Common myeloid progenitor, CD34-positive (primary cell): ENCODE measurements around the gene NOL9.

ENCODE experiments used
- CTCF ChIA-PET: fragments of 350-600 bp; sonication (Branson Sonifier 250); formaldehyde crosslinking; loops from one replicate; lab custom pipeline; 2021; ENCODE audit warnings: antibody characterized with exemption; lab: Charles Lee
- POLR2A ChIA-PET: fragments of 350-600 bp; sonication (Branson Sonifier 250); formaldehyde crosslinking; loops from one replicate; lab custom pipeline; 2021; ENCODE audit warnings: antibody characterized with exemption; lab: Charles Lee
- DNase-seq, 3 donors: peaks; one replicate each; pipeline versions ENCODE4 v3.0.0 to v3.0.0-alpha.2; 2013
- H3K27ac ChIP-seq, 2 experiments: 1 replicate in 1 of 2; 2 replicates in 1 of 2; pipeline ENCODE4 v1.7.0; 2013; ENCODE audit warnings: inconsistent platforms in 2 of 2, low read length in 2 of 2, mild to moderate bottlenecking in 2 of 2, low read depth in 1 of 2, moderate library complexity in 1 of 2; ENCODE audit not compliant: severe bottlenecking in 2 of 2, insufficient read depth in 1 of 2, poor library complexity in 1 of 2
- H3K27me3 ChIP-seq, 5 experiments: replicated peaks in 2 of 5; 1 replicate in 3 of 5; 2 replicates in 2 of 5; pipeline versions ENCODE4 v1.6.1 to v1.7.0; 2013; ENCODE audit warnings: low read length in 4 of 5, mild to moderate bottlenecking in 2 of 5, moderate library complexity in 2 of 5, inconsistent platforms in 1 of 5; ENCODE audit not compliant: insufficient read depth in 5 of 5, control insufficient read depth in 4 of 5
- H3K36me3 ChIP-seq, 4 experiments: 1 replicate in 2 of 4; 2 replicates in 2 of 4; pipeline versions ENCODE4 v1.6.1 to v1.7.0; 2013; ENCODE audit warnings: low read length in 3 of 4, control low read depth in 1 of 4, mild to moderate bottlenecking in 1 of 4; ENCODE audit not compliant: control insufficient read depth in 4 of 4, insufficient read depth in 4 of 4
- H3K4me1 ChIP-seq, 4 experiments: 1 replicate in 3 of 4; 2 replicates in 1 of 4; pipeline versions ENCODE4 v1.6.1 to v1.7.1; 2013; ENCODE audit warnings: low read length in 3 of 4, mild to moderate bottlenecking in 3 of 4, control low read depth in 1 of 4, inconsistent platforms in 1 of 4, moderate library complexity in 1 of 4; ENCODE audit not compliant: control insufficient read depth in 4 of 4, insufficient read depth in 4 of 4; ENCODE audit errors: control extremely low read depth in 1 of 4
- H3K4me3 ChIP-seq, 7 experiments: 1 replicate in 4 of 7; 2 replicates in 3 of 7; pipeline versions ENCODE4 v1.5.1 to v1.7.0; 2013; ENCODE audit warnings: mild to moderate bottlenecking in 7 of 7, low read length in 6 of 7, moderate library complexity in 6 of 7, inconsistent platforms in 2 of 7, low read depth in 2 of 7, control low read depth in 1 of 7; ENCODE audit not compliant: insufficient read depth in 4 of 7, control insufficient read depth in 1 of 7; ENCODE audit errors: extremely low read depth in 1 of 7
- H3K9me3 ChIP-seq, 5 experiments: 1 replicate in 4 of 5; 2 replicates in 1 of 5; pipeline versions ENCODE4 v1.6.1 to v1.7.1; 2013; ENCODE audit warnings: low read length in 4 of 5, mild to moderate bottlenecking in 2 of 5, inconsistent platforms in 1 of 5, low read depth in 1 of 5, moderate library complexity in 1 of 5; ENCODE audit not compliant: control insufficient read depth in 4 of 5, insufficient read depth in 2 of 5; ENCODE audit errors: control extremely low read depth in 1 of 5
- WGBS: methylation state at CpG from one replicate; pipeline ENCODE4 v1.1.5; 2013; ENCODE audit not compliant: insufficient coverage; 5-methylcytosine and 5-hydroxymethylcytosine counted together

Gene NOL9

GRCh38 chr1:6594977-6595740, 40.8 kb upstream of the NOL9 start:
- Histone ChIP-seq H3K4me3 (no peak overlapping the region), H3K4me1 (peaks cover 8 to 57% (median 49%) of the 10 kb centered on the region in 4 experiments), H3K9me3 (no peaks in the 10 kb centered on the region), H3K27me3 (no peaks in the 10 kb centered on the region), H3K27ac (no peak overlapping the region), H3K36me3 (peaks cover 7 to 81% (median 60%) of the 10 kb centered on the region in 4 experiments)
- WGBS, result 96% methylated on average over 11 of the region's 11 CpGs
- POLR2A ChIA-PET, result no interaction called here
- no peak for DNase-seq
- CTCF ChIA-PET, result interaction anchor here (1.2 kb wide), 1 partner anchor 42 kb away, joined by 3 read pairs; no protein-coding TSS in a partner anchor

DNA sequence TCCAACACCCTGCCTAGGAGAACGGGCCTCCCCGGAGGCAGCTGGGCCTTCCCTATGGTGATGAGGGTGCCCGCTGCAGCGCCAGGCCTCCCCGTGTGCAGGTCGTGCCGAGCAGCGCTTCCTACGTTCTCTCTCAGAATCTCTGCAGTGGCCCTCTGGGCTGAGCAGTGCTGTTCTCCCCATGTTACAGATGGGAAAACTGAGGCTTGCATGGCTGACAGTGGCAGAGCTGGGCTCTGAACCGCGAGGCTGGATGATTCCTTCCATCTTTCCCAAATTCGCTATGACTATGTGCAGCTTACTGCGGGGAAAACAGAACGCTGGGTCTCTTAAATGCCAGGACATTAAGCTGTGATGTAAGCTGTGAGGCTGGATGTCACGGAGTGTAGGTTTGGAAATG, 39.5 kb upstream of the NOL9 start:
- no peaks in the 10 kb centered on the region for H3K27me3 ChIP-seq
- POLR2A ChIA-PET, result no interaction called here
- no peak overlapping the region for H3K27ac ChIP-seq
- peaks cover 7 to 86% (median 65%) of the 10 kb centered on the region in 4 experiments for H3K36me3 ChIP-seq
- CTCF ChIA-PET, result no interaction called here
- peaks cover 6 to 57% (median 49%) of the 10 kb centered on the region in 4 experiments for H3K4me1 ChIP-seq
- no peak overlapping the region for H3K4me3 ChIP-seq
- WGBS, result 98% methylated on average over 13 of the region's 15 CpGs
- no peak for DNase-seq
- no peaks in the 10 kb centered on the region for H3K9me3 ChIP-seq

GRCh38 chr1:6592865-6593593, 38.7 kb upstream of the NOL9 start:
- CTCF ChIA-PET, result interaction anchor here (1.2 kb wide), 1 partner anchor 10 kb away, joined by 3 read pairs; the partner anchor contains the start of gene KLHL21
- WGBS, result 96% methylated on average over 36 of the region's 38 CpGs
- Histone ChIP-seq H3K4me3 (no peak overlapping the region), H3K9me3 (no peaks in the 10 kb centered on the region), H3K36me3 (peaks cover 7 to 92% (median 65%) of the 10 kb centered on the region in 4 experiments), H3K27ac (no peak overlapping the region), H3K27me3 (no peaks in the 10 kb centered on the region), H3K4me1 (peaks cover 6 to 62% (median 55%) of the 10 kb centered on the region in 4 experiments)
- no peak for DNase-seq
- POLR2A ChIA-PET, result no interaction called here

- Histone ChIP-seq H3K4me3 (no peak overlapping the region), H3K36me3 (peaks cover 7 to 92% (median 65%) of the 10 kb centered on the region in 4 experiments), H3K9me3 (no peaks in the 10 kb centered on the region), H3K4me1 (peaks cover 6 to 63% (median 55%) of the 10 kb centered on the region in 4 experiments), H3K27me3 (no peaks in the 10 kb centered on the region), H3K27ac (no peak overlapping the region)
- ChIA-PET CTCF (interaction anchor here (1.2 kb wide), 1 partner anchor 10 kb away, joined by 3 read pairs; the partner anchor contains the start of gene KLHL21), POLR2A (no interaction called here)
- no peak for DNase-seq
- no CpG with 5 or more reads among the region's 5 CpGs for WGBS
Observed at GRCh38 chr1:6592441-6592840, 38.1 kb upstream of the NOL9 start.

- H3K36me3 ChIP-seq, result peaks cover 7 to 92% (median 62%) of the 10 kb centered on the region in 4 experiments
- H3K27ac ChIP-seq, result no peak overlapping the region
- H3K4me1 ChIP-seq, result peaks cover 6 to 71% (median 62%) of the 10 kb centered on the region in 4 experiments
- 78% methylated on average over 6 of the region's 6 CpGs for WGBS
- ChIA-PET POLR2A (interaction anchor here (1.0 to 1.3 kb wide), 2 partner anchors 9 to 12 kb away, joined by 4 to 5 read pairs; no protein-coding TSS in a partner anchor), CTCF (interaction anchor here (1.0 to 4.7 kb wide), 6 partner anchors 10 to 45 kb away, joined by 3 to 48 read pairs (median 4); partner anchors contain the start of genes KLHL21, NOL9 and TAS1R1)
- H3K27me3 ChIP-seq, result no peaks in the 10 kb centered on the region
- no peak for DNase-seq
- no peaks in the 10 kb centered on the region for H3K9me3 ChIP-seq
- peak overlapping the region in 2 of 7 experiments; percentile 4 to 55 for H3K4me3 ChIP-seq
Observed at GRCh38 chr1:6591644-6592043, 37.3 kb upstream of the NOL9 start.

- ChIA-PET CTCF (interaction anchor here (1.0 to 4.7 kb wide), 6 partner anchors 9 to 45 kb away, joined by 3 to 48 read pairs (median 4); partner anchors contain the start of genes KLHL21, NOL9 and TAS1R1), POLR2A (interaction anchor here (1.0 to 1.3 kb wide), 2 partner anchors 10 to 12 kb away, joined by 4 to 5 read pairs; no protein-coding TSS in a partner anchor)
- H3K27ac ChIP-seq, result no peak overlapping the region
- peak overlapping the region in 3 of 7 experiments; percentile 16 to 55 (median 45) for H3K4me3 ChIP-seq
- no peaks in the 10 kb centered on the region for H3K9me3 ChIP-seq
- H3K27me3 ChIP-seq, result no peaks in the 10 kb centered on the region
- 11% methylated on average over 13 of the region's 13 CpGs for WGBS
- H3K36me3 ChIP-seq, result peaks cover 7 to 91% (median 59%) of the 10 kb centered on the region in 4 experiments
- peaks cover 6 to 74% (median 64%) of the 10 kb centered on the region in 4 experiments for H3K4me1 ChIP-seq
- peak; percentile 65 to 85 (median 85) for DNase-seq
Observed at GRCh38 chr1:6591222-6591621, 36.9 kb upstream of the NOL9 start.
